Nephron progenitor cell (in vitro differentiated cells): ENCODE results near the gene CDK6.

Experiments used
- DNase-seq: peaks from one replicate; pipeline ENCODE4 v3.0.0; 2021
- H3K27ac Mint-ChIP-seq: 2 replicates; pipeline ENCODE4 v1.8.0; 2021; ENCODE audit warnings: mild to moderate bottlenecking, moderate library complexity, mixed read lengths
- H3K27me3 Mint-ChIP-seq: 2 replicates; pipeline ENCODE4 v1.8.0; 2021; ENCODE audit warnings: mild to moderate bottlenecking, low read depth, mixed read lengths; ENCODE audit not compliant: poor library complexity
- H3K36me3 Mint-ChIP-seq: 2 replicates; pipeline ENCODE4 v1.8.0; 2021; ENCODE audit warnings: low read depth, mixed read lengths
- H3K4me1 Mint-ChIP-seq: 2 replicates; pipeline ENCODE4 v1.8.0; 2021; ENCODE audit warnings: mixed read lengths
- H3K4me3 Mint-ChIP-seq: 2 replicates; pipeline ENCODE4 v1.8.0; 2021; ENCODE audit warnings: mild to moderate bottlenecking, moderate library complexity, mixed read lengths
- H3K9me3 Mint-ChIP-seq: 2 replicates; pipeline ENCODE4 v1.8.0; 2021; ENCODE audit warnings: mild to moderate bottlenecking, moderate library complexity, mixed read lengths
- CTCF ChIP-seq: fragments of 200-600 bp; sonication (generic); IDR thresholded peaks from 2 replicates; pipeline ENCODE4 v1.5.0; 2021; ENCODE audit warnings: antibody characterized with exemption

The CDK6 gene

GRCh38 chr7:92589056-92589455, 247.3 kb downstream of the CDK6 start:
- peaks cover 41% of the 10 kb centered on the region for H3K36me3 Mint-ChIP-seq
- H3K9me3 Mint-ChIP-seq, result peaks cover 10% of the 10 kb centered on the region
- H3K27ac Mint-ChIP-seq, result peak overlapping the region; percentile 98

GRCh38 chr7:92588561-92588960, 247.8 kb downstream of the CDK6 start:
- H3K27me3 Mint-ChIP-seq, result peaks cover 31% of the 10 kb centered on the region
- peak overlapping the region; percentile 91 for H3K4me3 Mint-ChIP-seq
- no peak for TF ChIP-seq CTCF
- DNase-seq, result no peak
- peaks cover 44% of the 10 kb centered on the region for H3K36me3 Mint-ChIP-seq
- H3K9me3 Mint-ChIP-seq, result peaks cover 12% of the 10 kb centered on the region
- H3K27ac Mint-ChIP-seq, result peak overlapping the region; percentile 64
- peaks cover 28% of the 10 kb centered on the region for H3K4me1 Mint-ChIP-seq

More at GRCh38 chr7:92589056-92589455, 247.3 kb downstream of the CDK6 start:
- Mint-ChIP-seq H3K4me3 (peak overlapping the region; percentile 91), H3K4me1 (peaks cover 28% of the 10 kb centered on the region), H3K27me3 (peaks cover 31% of the 10 kb centered on the region)
- DNase-seq, result no peak
- TF ChIP-seq CTCF, result no peak

- Mint-ChIP-seq H3K36me3 (peaks cover 58% of the 10 kb centered on the region), H3K4me1 (peaks cover 28% of the 10 kb centered on the region), H3K9me3 (peaks cover 21% of the 10 kb centered on the region), H3K27ac (peak overlapping the region; percentile 50), H3K4me3 (no peak overlapping the region), H3K27me3 (peaks cover 14% of the 10 kb centered on the region)
- no peak for DNase-seq
- no peak for TF ChIP-seq CTCF
These were observed 249.5 kb downstream of the CDK6 start for GRCh38 chr7:92586841-92587240.

GRCh38 chr7:92586403-92586802, 250.0 kb downstream of the CDK6 start:
- Mint-ChIP-seq H3K27me3 (peaks cover 9% of the 10 kb centered on the region), H3K4me1 (peaks cover 28% of the 10 kb centered on the region), H3K4me3 (no peak overlapping the region), H3K36me3 (peaks cover 63% of the 10 kb centered on the region), H3K9me3 (peaks cover 21% of the 10 kb centered on the region), H3K27ac (peak overlapping the region; percentile 50)
- TF ChIP-seq CTCF, result no peak
- DNase-seq, result no peak

- H3K27ac Mint-ChIP-seq, result no peak overlapping the region
- H3K27me3 Mint-ChIP-seq, result no peaks in the 10 kb centered on the region
- H3K4me3 Mint-ChIP-seq, result no peak overlapping the region
- peaks cover 74% of the 10 kb centered on the region for H3K36me3 Mint-ChIP-seq
- H3K9me3 Mint-ChIP-seq, result peaks cover 21% of the 10 kb centered on the region
- H3K4me1 Mint-ChIP-seq, result peaks cover 28% of the 10 kb centered on the region
- TF ChIP-seq CTCF, result no peak
- no peak for DNase-seq
These were observed 251.4 kb downstream of the CDK6 start for GRCh38 chr7:92584953-92585352.

- TF ChIP-seq CTCF, result no peak
- Mint-ChIP-seq H3K27me3 (no peaks in the 10 kb centered on the region), H3K4me3 (no peak overlapping the region), H3K27ac (no peak overlapping the region), H3K9me3 (peaks cover 21% of the 10 kb centered on the region), H3K36me3 (peaks cover 81% of the 10 kb centered on the region), H3K4me1 (peaks cover 12% of the 10 kb centered on the region)
- no peak for DNase-seq
These were observed 253.4 kb downstream of the CDK6 start for GRCh38 chr7:92582948-92583347.
